A549 treated with AZD9567 at 1 μM for 4 hours (cell line): ENCODE results near the gene EIF4ENIF1. TPM values are rescaled to one million over a fixed set of nuclear protein-coding genes. Genes with fewer than 3 reads are reported as not detected.

ENCODE experiments used
- total RNA-seq: library from RNA; stranded (reverse); fragments of 200-300 nt; extraction: Qiagen RNA extraction; gene quantifications from 5 replicates; pipeline ENCODE4 v1.2.3, GENCODE V29; 2022; ENCODE audit not compliant: insufficient read depth

The EIF4ENIF1 gene
- total RNA-seq = 12.6 to 21.1 TPM (median 14.1 TPM) in 5 replicates

GRCh38 chr22:31489632-31490495 is at the start of gene EIF4ENIF1:
EIF4ENIF1 (minus strand) TSS chr22:31489842; CDS start chr22:31488718, 1,124 bp downstream.

GRCh38 chr22:31496007-31496734 is 6.5 kb upstream of the EIF4ENIF1 start, which contains the start of gene SFI1:
SFI1 (plus strand) TSS chr22:31496536; CDS start chr22:31508285, 11,749 bp downstream.

GRCh38 chr22:31399211-31400022 is 90.2 kb downstream of the EIF4ENIF1 start, which contains the start of gene DRG1:
DRG1 (plus strand) TSS chr22:31399604; CDS start chr22:31399684, 80 bp downstream.

Other genes starting within 250 kb of the EIF4ENIF1 start
- gene PIK3IP1, start 197.4 kb downstream of the EIF4ENIF1 start, total RNA-seq = 0.57 to 3.0 TPM (median 0.75 TPM) in 5 replicates
- 18.4 to 23.6 TPM (median 21.8 TPM) in 5 replicates for gene PATZ1, start 143.5 kb downstream of the EIF4ENIF1 start, total RNA-seq
- gene DRG1, start 90.2 kb downstream of the EIF4ENIF1 start, total RNA-seq = 55.2 to 80.8 TPM (median 56.0 TPM) in 5 replicates
- gene SFI1, start 6.7 kb upstream of the EIF4ENIF1 start, total RNA-seq = 11.3 to 13.8 TPM (median 13.1 TPM) in 5 replicates
- gene PISD, start 172.4 kb upstream of the EIF4ENIF1 start, total RNA-seq = 17.3 to 31.4 TPM (median 30.1 TPM) in 5 replicates